ENCODE measurements around the gene ASXL1.

The ASXL1 gene

GRCh38 chr20:32333181-32333987 is 24.7 kb upstream of the ASXL1 start:
- no peak for DNase-seq
- Histone ChIP-seq H3K36me3 (replicated peaks) (peaks cover 14% of the 10 kb centered on the region), H3K27ac (peak overlapping the region; percentile 57), H3K27me3 (replicated peaks) (no peaks in the 10 kb centered on the region), H3K4me3 (ENCODE audit: low read depth, low read length) (no peak overlapping the region)
- in situ Hi-C loops (cut with HindIII; ENCODE audit: low pct_ligation_motif_present, low sequenced_read_pairs) = no loop called here
- no peak for TF ChIP-seq CTCF (IDR thresholded peaks at IDR 0.05; ENCODE audit: low read depth, low read length, missing control alignments)

GRCh38 chr20:32333988-32334885 is 23.9 kb upstream of the ASXL1 start:
- no peak overlapping the region for H3K27ac ChIP-seq
- no peak for TF ChIP-seq CTCF (IDR thresholded peaks at IDR 0.05; ENCODE audit: low read depth, low read length, missing control alignments)
- no peak overlapping the region for H3K4me3 ChIP-seq (ENCODE audit: low read depth, low read length)
- DNase-seq = no peak
- H3K36me3 ChIP-seq (replicated peaks) = peaks cover 14% of the 10 kb centered on the region
- H3K27me3 ChIP-seq (replicated peaks) = no peaks in the 10 kb centered on the region
- in situ Hi-C loops (cut with HindIII; ENCODE audit: low pct_ligation_motif_present, low sequenced_read_pairs) = no loop called here

GRCh38 chr20:32336918-32337347 is 21.2 kb upstream of the ASXL1 start:
- DNase-seq = no peak
- Histone ChIP-seq H3K27ac (no peak overlapping the region), H3K27me3 (replicated peaks) (no peaks in the 10 kb centered on the region), H3K4me3 (ENCODE audit: low read depth, low read length) (no peak overlapping the region), H3K36me3 (replicated peaks) (peaks cover 1% of the 10 kb centered on the region)
- in situ Hi-C loops (cut with HindIII; ENCODE audit: low pct_ligation_motif_present, low sequenced_read_pairs) = no loop called here
- TF ChIP-seq CTCF (IDR thresholded peaks at IDR 0.05; ENCODE audit: low read depth, low read length, missing control alignments) = peak; percentile 69

- Histone ChIP-seq H3K27ac (no peak overlapping the region), H3K36me3 (replicated peaks) (no peaks in the 10 kb centered on the region), H3K4me3 (ENCODE audit: low read depth, low read length) (no peak overlapping the region), H3K27me3 (replicated peaks) (no peaks in the 10 kb centered on the region)
- TF ChIP-seq CTCF (IDR thresholded peaks at IDR 0.05; ENCODE audit: low read depth, low read length, missing control alignments) = no peak
- DNase-seq = no peak
- in situ Hi-C loops (cut with HindIII; ENCODE audit: low pct_ligation_motif_present, low sequenced_read_pairs) = no loop called here
Measured at GRCh38 chr20:32337937-32338661, 20.0 kb upstream of the ASXL1 start.

GRCh38 chr20:32338665-32339064 is 19.5 kb upstream of the ASXL1 start:
- no peak for DNase-seq
- no peak for TF ChIP-seq CTCF (IDR thresholded peaks at IDR 0.05; ENCODE audit: low read depth, low read length, missing control alignments)
- Histone ChIP-seq H3K27ac (no peak overlapping the region), H3K4me3 (ENCODE audit: low read depth, low read length) (no peak overlapping the region), H3K36me3 (replicated peaks) (no peaks in the 10 kb centered on the region), H3K27me3 (replicated peaks) (no peaks in the 10 kb centered on the region)
- in situ Hi-C loops (cut with HindIII; ENCODE audit: low pct_ligation_motif_present, low sequenced_read_pairs) = no loop called here
